AG08396 (cell line): ENCODE results near the gene CNNM3.
A peak's percentile ranks its signal among the peaks of the same experiment; 100 is the strongest.

ENCODE experiments used
- DNase-seq: peaks from one replicate; pipeline ENCODE4 v3.0.0; 2012; ENCODE audit warnings: low spot score, mixed read lengths

CNNM3 gene

GRCh38 chr2:96819128-96819875, 3.2 kb downstream of the CNNM3 start:
- no peak for DNase-seq

DNA sequence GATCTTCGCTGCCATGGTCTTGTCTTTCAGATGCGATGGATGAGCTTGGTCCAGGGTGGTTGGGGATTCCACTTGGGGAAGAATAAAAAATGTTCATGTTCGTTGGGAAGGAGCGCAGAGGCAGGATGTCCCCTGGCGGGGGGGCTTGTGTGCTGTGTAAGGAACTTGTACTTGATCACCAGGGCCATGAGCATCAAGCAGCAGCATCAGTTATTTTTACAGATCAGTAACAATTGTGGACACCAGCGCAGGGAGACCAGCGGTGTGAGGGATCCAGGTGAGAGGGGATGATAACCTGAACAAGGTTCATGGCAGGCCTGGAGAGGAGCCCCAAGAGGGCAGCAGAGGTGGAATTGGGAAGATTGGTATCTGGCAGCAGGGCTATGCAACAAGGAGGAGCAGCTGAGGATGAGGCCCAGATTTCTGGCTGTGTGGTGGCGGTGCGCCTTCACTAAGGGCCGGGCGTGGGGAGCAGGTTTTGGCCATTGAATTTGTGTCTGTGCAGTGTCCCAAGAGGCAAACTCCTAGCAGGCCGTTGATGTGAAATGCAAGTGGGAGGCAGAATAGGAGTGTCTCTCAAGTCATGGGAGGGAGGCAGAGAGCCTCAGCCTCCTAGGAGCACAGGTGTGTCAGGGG, 3.9 kb downstream of the CNNM3 start:
- DNase-seq = no peak

DNA sequence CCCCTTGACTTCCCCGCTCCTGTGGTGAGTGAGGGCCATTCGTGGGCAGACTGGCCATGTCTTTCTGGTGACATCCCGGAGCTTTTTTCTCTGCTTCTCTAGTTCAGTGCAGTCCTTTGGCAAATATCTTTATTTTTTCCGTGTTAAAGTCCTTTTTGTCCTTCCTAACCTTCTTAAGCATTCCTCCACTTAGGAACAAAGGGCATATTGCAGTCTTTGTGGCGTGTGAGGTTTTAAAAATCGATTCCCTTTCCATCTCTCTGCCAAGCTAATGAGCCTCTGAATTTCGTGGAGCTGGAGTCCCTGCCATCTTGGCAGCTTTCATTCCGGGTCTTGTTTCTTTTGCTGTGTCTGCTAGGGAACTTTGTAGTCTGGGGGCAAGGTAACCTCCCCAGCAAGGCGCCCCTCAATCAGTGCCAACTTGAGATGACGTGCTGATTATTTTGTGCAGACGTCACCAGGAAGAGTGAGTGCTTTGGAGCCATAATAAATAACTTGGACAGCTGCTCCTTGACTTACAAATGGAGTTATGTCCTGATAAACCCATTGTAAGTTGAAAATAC, 5.1 kb downstream of the CNNM3 start:
- no peak for DNase-seq

DNA sequence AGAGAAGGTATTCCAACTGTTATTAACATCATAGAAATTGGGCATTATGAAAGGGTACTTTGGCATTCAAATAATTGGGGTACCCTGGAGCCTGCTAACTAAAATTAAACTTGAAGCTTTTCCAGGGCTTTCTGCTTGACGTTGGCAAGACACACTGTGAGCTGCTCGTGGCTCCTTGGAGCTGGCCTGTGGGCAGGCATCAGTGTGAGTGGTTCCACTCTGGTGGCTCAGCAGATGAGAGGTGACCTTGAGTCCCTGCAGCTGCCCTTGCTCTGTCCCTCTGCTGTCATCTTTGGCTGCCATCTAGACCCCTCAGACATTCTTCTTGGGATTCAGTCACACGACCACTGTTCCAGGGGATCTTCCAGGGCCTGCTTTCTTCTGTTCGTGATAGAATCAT, 6.7 kb downstream of the CNNM3 start:
- no peak for DNase-seq

- DNase-seq = no peak
Measured at GRCh38 chr2:96823198-96823597, 7.1 kb downstream of the CNNM3 start.

- DNase-seq = peak; percentile 65
Measured at GRCh38 chr2:96824079-96824870, 8.2 kb downstream of the CNNM3 start.

GRCh38 chr2:96825057-96825456, 9.0 kb downstream of the CNNM3 start:
- DNase-seq = no peak

GRCh38 chr2:96826546-96827278, 10.6 kb downstream of the CNNM3 start:
- no peak for DNase-seq

DNA sequence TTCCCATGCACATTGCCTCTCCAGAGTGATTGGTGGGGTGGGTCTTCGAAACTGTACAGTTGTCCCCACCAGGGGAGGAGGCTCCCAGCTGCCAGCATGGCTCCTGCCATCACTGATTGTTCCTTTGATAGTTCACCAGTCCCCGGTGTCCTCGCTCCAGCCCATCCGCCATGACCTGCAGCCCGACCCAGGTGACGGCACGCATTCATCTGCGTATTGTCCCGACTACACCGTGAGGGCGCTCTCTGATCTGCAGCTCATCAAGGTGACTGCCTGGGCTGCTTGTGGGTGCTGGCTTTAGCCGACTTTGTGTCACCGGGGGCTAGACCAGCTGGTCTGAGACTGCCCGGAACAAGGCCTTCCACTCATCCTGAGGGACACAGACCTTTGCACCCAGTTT, 12.4 kb downstream of the CNNM3 start:
- DNase-seq = no peak

GRCh38 chr2:96828874-96829273, 12.8 kb downstream of the CNNM3 start:
- DNase-seq = no peak

DNA sequence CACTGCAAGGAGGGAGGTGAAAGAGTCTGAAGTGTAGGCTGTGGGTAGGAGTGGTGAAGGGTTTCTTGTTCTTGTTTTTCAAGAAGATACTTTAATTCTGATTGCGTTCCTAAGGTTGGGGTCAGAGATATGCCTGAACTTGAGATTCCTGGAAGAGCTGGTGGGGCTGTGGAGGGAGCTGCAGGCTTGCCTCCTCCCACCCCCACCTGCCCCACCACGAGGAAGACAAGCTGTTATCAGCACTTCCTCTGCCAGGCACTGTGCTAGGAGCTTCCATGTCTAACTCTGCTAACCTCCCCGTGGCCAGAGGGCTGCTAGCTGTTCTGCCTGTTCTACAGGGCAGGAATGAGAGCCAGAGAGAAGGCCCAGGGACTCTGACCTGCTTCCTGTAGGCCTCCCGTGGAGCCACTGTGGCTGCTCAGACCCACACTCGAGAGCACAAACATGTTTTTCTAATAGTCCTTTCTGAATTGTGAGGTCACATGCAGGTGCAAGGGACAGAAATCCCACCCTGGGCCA, 14.0 kb downstream of the CNNM3 start:
- no peak for DNase-seq

DNA sequence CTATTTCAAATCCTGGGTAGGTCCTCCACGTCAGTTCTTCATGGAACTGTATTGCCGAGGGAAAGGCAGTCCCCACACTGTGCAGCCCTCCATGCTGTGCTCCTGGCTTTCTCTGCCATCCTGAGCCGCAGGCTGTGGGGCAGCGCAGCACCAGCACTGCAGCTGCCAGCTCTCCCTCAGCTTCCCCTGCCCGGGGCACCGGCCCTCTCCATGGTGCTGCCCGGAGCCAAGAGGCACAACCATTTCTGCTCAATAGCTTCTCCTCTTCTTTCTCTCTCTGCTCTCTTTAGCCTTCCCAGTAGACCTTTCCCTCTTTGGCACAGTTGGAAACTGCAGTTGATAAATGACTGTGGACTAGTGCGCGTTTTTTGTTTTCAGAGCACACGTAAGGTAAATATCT, 15.6 kb downstream of the CNNM3 start:
- DNase-seq = no peak

GRCh38 chr2:96832408-96832753, 16.3 kb downstream of the CNNM3 start:
- DNase-seq = no peak

- DNase-seq = peak; percentile 74
Measured at GRCh38 chr2:96832754-96833507, 16.9 kb downstream of the CNNM3 start.

DNA sequence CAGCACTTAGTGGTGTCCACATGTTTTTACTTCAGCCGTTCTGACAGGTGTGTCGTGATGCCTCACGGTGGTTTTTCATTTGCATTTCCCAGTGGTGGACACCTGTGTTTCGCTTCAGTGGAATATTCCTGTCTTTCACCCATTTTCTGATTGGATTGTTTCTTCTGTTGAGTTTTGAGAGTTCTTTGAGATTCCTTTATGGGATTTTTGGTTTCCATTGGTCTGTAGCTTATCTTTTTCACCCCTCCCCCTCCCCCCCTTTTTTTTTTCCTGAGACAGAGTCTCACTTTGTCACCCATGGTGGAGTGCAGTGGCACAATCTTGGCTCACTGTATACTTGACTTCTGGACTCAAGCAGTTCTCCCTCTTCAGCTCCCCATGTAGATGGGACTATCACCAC, 19.8 kb downstream of the CNNM3 start:
- DNase-seq = no peak

- DNase-seq = no peak
Measured at GRCh38 chr2:96837575-96837974, 21.5 kb downstream of the CNNM3 start.

DNA sequence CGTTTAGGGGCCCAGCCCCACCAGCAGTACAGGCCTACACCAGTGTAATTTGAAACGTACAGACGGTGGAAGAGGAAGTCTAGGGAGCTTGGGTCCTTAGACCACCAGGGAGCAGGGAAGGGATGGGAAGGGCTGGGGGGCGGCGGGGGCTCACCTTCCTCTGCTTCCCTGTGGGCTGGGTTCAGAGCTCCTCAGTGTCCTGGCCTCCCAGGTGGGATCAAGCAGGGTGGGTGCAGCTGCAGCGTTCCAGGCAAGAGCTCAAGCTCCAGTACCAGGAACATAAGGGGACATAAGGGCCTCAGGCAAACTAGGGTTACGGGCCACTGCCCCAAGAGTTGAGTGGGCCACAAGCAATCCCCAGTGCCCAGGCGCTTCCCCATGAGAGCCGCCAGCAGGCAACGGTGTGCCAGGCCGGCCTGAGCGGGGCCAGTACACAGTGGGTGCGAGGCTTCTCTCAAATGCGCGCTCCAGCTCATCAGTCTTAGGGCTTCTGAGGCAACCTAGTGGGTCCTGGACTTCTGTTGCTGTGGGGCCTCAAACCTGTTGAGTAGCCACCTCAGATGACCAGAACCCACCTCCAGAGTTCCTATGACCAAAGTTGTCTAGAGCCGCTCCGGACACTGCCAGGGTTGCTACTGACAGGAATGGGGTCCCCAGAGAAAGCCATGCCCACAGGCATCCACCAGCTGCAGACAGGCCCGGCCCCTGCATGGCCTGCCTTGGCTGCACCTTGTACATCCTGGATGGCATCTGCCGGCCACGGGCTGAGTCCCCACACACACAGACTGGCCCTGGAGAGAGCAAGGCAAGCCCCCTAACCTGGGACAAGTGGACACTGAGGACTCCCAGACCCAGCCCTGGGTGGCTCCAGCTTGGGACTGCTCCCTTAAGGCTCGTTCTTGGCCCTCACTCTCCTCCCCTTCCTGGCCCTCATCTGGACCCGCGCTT, 22.6 kb downstream of the CNNM3 start:
- DNase-seq = no peak

DNA sequence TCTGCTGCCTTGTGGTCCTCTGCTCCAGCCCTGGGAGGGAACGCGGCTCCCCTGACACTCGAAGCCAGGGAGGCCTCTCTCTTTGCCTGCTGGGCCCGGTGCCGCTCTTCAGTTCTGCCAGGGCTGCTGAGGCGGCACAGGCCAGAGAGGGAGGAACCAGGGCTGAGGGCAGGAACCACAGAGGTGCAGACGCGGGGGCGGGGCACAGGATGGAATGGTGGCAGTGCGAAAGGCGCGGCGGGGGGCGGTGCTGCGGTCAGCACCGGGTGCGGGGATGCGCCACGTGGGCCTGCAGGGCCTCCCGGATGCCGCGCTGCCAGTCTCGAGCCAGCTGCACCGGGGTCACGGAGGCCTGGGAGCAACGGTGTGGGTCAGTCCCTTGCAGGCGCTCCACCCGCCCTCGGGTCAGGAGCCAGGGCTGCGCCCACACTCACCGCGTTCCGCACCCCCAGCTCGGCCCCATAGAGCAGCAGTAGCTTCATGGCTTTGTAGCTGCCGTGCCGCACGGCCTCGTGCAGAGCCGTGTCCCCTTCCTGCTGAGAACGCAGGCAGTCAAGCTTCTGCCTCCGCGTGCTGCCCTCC, 23.3 kb downstream of the CNNM3 start:
- no peak for DNase-seq
